Activated T-cell treated with anti-CD3 and anti-CD28 coated beads, Interleukin-2, amount 50 U/mL, for 48 hours (primary cell): ENCODE measurements around the gene PNPLA8.
"Not testable (repeated sequence)": the region's sequence is repeated elsewhere in the genome, so short reads cannot be mapped to it uniquely, and the experiment has no call there.

Source experiments
- DNase-seq, 2 experiments: peaks; one replicate each; pipeline ENCODE4 v3.0.0-alpha.2; 2020

The PNPLA8 gene

GRCh38 chr7:108525985-108526767, at the start of gene PNPLA8:
Gene PNPLA8, minus strand, starts transcription at chr7:108526135. Its CDS starts 10,644 bp downstream, at chr7:108515491.
- peak; percentile 100 for DNase-seq

GRCh38 chr7:108575156-108575555, 49.2 kb upstream of the PNPLA8 start:
- DNase-seq, result no peak

GRCh38 chr7:108572480-108572879, 46.5 kb upstream of the PNPLA8 start:
- no peak for DNase-seq

GRCh38 chr7:108570146-108570755, 44.3 kb upstream of the PNPLA8 start:
- peak; percentile 56 to 60 for DNase-seq

GRCh38 chr7:108569381-108570145, 43.6 kb upstream of the PNPLA8 start, which contains the start of the genes DNAJB9 and THAP5:
Gene DNAJB9, plus strand, starts transcription at chr7:108569874. Its CDS starts 1,853 bp downstream, at chr7:108571727.
Gene THAP5, minus strand, starts transcription at chr7:108569706. Its CDS starts 137 bp downstream, at chr7:108569569.
- peak; percentile 98 to 99 for DNase-seq

GRCh38 chr7:108568801-108569380, 43.0 kb upstream of the PNPLA8 start:
- no peak for DNase-seq

- DNase-seq, result no peak
These were observed 40.1 kb upstream of the PNPLA8 start for GRCh38 chr7:108565987-108566386.

- DNase-seq, result no peak
These were observed 35.2 kb upstream of the PNPLA8 start for GRCh38 chr7:108561047-108561619.

GRCh38 chr7:108559253-108559652, 33.3 kb upstream of the PNPLA8 start:
- no peak for DNase-seq

GRCh38 chr7:108557617-108558016, 31.7 kb upstream of the PNPLA8 start:
- DNase-seq, result no peak

GRCh38 chr7:108557191-108557590, 31.3 kb upstream of the PNPLA8 start:
- DNase-seq, result no peak

GRCh38 chr7:108556665-108557064, 30.7 kb upstream of the PNPLA8 start:
- DNase-seq, result not testable (repeated sequence)

GRCh38 chr7:108548141-108548896, 22.4 kb upstream of the PNPLA8 start:
- DNase-seq, result not testable (repeated sequence)

- DNase-seq, result no peak
These were observed 15.5 kb upstream of the PNPLA8 start for GRCh38 chr7:108541478-108541877.

GRCh38 chr7:108538685-108539084, 12.8 kb upstream of the PNPLA8 start:
- not testable (repeated sequence) for DNase-seq

GRCh38 chr7:108538236-108538635, 12.3 kb upstream of the PNPLA8 start:
- not testable (repeated sequence) for DNase-seq

- no peak for DNase-seq
These were observed 11.3 kb upstream of the PNPLA8 start for GRCh38 chr7:108537229-108537628.

- DNase-seq, result no peak
These were observed 9.8 kb upstream of the PNPLA8 start for GRCh38 chr7:108535744-108536143.

- no peak for DNase-seq
These were observed 9.3 kb upstream of the PNPLA8 start for GRCh38 chr7:108535257-108535656.

GRCh38 chr7:108533712-108534111, 7.8 kb upstream of the PNPLA8 start:
- no peak for DNase-seq

GRCh38 chr7:108529341-108529740, 3.4 kb upstream of the PNPLA8 start:
- no peak for DNase-seq

GRCh38 chr7:108528183-108528712, 2.3 kb upstream of the PNPLA8 start:
- DNase-seq, result no peak
